Left renal cortex interstitium (tissue), 4 donors: Measurements from ENCODE around the gene ZMAT1. TPM values are rescaled to one million over a fixed set of nuclear protein-coding genes. Genes with fewer than 3 reads are reported as not detected.
"Not testable (repeated sequence)": the region's sequence is repeated elsewhere in the genome, so short reads cannot be mapped to it uniquely, and the experiment has no call there.

Experiments used
- DNase-seq, 4 donors: peaks; one replicate each; pipeline ENCODE4 v3.0.0-alpha.2; 2013; ENCODE audit warnings: low read depth in 4 of 4, low spot score in 2 of 4, missing footprints in 1 of 4
- polyA plus RNA-seq, 4 donors: library from polyadenylated mRNA; unstranded; fragments of 120-200 nt; gene quantifications; one replicate each; pipeline ENCODE4 v1.2.1, GENCODE V29; 2013; ENCODE audit not compliant: insufficient read length in 4 of 4

ZMAT1 gene
- polyA plus RNA-seq: 10 to 100 TPM; 19.8 to 43.6 (median 32.4) TPM

- DNase-seq: peak; percentile 36 to 70 (median 57)
These were observed at the start of gene ZMAT1 for GRCh38 chrX:101931488-101932248. Gene ZMAT1 (minus strand): TSS chrX:101932027. CDS start chrX:101932008, 19 bp downstream.

- DNase-seq: no peak
These were observed 45.3 kb upstream of the ZMAT1 start for GRCh38 chrX:101977106-101977505.

- DNase-seq: no peak
These were observed 41.2 kb upstream of the ZMAT1 start for GRCh38 chrX:101973066-101973465.

GRCh38 chrX:101964923-101965539 lies 33.2 kb upstream of the ZMAT1 start:
- not testable (repeated sequence) for DNase-seq

GRCh38 chrX:101958139-101958538 lies 26.3 kb upstream of the ZMAT1 start:
- no peak for DNase-seq

- DNase-seq: no peak
These were observed 25.3 kb upstream of the ZMAT1 start for GRCh38 chrX:101957174-101957573.

- no peak for DNase-seq
These were observed 24.7 kb upstream of the ZMAT1 start for GRCh38 chrX:101956556-101956955.

- DNase-seq: no peak
These were observed 18.8 kb upstream of the ZMAT1 start for GRCh38 chrX:101950581-101950980.

GRCh38 chrX:101932249-101932570 lies 383 bp upstream of the ZMAT1 start:
- no peak for DNase-seq

GRCh38 chrX:101931136-101931487 lies 715 bp downstream of the ZMAT1 start:
- peak in 1 of 4 donors; percentile 2 for DNase-seq

- DNase-seq: no peak
These were observed 6.1 kb downstream of the ZMAT1 start for GRCh38 chrX:101925733-101926132.

GRCh38 chrX:101918751-101919150 lies 13.1 kb downstream of the ZMAT1 start:
- DNase-seq: no peak

GRCh38 chrX:101906136-101906796 lies 25.6 kb downstream of the ZMAT1 start:
- no peak for DNase-seq

GRCh38 chrX:101904996-101905395 lies 26.8 kb downstream of the ZMAT1 start:
- DNase-seq: no peak

Other genes starting within 250 kb of the ZMAT1 start
- 10 to 100 TPM; 13.3 to 24.3 (median 23.3) TPM for gene TCEAL2, start 193.7 kb upstream of the ZMAT1 start, polyA plus RNA-seq
- gene TCEAL6, start 210.5 kb upstream of the ZMAT1 start, polyA plus RNA-seq: under 1 TPM; 0.16 to 0.32 (median 0.21) TPM
- gene BEX5, start 223.9 kb upstream of the ZMAT1 start, polyA plus RNA-seq: 10 to 100 TPM; 11.7 to 16.6 (median 13.0) TPM